NCI-H1417 (cell line): Measurements from ENCODE around the gene MIPOL1.
A peak's percentile ranks its signal among the peaks of the same experiment; 100 is the strongest.

Source experiments
- DNase-seq, 3 experiments: peaks; one replicate each; lab custom pipeline; 2025; lab: John Stamatoyannopoulos, UW

MIPOL1 gene

DNA sequence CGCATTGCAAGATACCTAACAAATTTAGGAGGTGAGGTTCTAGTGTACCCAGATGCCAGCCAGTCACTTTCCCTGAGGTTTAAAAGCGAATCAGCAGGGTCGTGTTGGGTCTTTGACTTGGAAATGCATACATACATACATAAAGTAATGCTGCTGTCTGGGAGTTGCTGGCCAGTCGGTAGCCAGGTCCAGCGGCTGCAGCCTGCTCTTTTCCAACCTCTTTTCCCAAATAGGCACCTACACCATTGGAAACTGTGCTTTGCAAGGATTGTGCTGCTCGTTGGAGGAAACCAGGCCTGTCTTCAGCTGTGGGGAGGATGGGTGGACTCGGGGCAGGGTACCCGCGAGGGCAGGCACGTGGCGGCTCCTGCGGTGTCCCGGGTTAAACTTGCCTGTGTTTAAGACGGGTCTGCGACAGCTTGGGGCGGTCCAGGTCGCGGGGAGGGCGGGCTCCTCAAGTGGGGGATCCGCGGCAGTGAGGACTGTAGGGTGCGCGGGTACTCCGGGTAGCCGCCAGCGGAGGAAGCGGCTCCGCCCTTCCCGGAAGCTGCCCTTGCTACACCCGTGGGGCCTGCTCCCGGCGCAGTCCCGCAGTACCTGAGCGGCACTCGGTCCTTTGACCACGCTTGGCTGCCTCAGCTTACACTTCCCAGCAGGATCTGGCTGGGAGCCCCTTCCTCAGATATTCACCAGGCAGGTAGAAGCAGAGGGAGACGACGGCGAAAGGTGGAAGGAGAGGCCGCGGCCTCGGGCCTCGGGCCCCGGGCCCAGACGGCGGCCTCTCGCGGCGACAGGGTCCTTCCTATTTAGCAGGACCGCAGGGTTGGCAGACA, 400.4 kb downstream of the MIPOL1 start:
- peak; percentile 61 to 87 (median 87) for DNase-seq

DNA sequence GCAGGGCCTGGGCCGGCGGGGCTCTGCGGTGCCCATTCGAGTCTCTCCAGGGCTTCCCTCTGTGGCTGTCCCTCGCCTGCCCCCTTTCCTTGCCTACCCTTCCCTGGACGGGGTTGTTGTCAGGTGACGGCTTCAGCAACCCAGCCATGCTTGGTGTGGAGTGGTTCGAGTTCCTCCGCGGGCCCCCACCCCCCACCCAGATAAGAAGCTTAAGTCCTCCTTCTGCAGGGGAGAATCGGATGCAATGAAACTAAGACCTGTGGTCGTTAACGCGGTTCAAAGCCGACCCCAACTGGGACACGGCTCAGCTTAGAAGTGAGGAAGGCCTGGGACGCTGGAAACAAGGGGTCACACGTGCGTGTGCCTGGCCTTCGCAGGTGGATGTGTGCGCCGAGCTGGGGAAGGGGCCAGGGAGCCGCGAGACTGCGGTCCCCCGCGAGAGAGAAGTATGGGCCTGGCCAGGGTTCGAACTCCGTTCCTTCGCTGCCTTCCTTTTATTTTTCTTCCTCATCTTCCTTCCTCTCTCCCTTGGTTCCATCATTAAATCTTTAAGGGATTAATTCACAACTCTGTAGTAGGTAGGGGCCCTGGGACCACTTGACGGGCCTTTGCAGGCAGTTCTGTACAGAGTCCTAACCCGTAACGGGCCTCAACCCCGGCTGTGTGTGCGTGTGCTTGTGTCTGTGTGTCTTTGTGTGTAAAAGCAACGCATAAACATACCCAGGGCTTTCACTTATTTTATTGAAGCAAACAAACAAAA, 401.2 kb downstream of the MIPOL1 start:
- peak; percentile 48 to 88 (median 87) for DNase-seq

DNA sequence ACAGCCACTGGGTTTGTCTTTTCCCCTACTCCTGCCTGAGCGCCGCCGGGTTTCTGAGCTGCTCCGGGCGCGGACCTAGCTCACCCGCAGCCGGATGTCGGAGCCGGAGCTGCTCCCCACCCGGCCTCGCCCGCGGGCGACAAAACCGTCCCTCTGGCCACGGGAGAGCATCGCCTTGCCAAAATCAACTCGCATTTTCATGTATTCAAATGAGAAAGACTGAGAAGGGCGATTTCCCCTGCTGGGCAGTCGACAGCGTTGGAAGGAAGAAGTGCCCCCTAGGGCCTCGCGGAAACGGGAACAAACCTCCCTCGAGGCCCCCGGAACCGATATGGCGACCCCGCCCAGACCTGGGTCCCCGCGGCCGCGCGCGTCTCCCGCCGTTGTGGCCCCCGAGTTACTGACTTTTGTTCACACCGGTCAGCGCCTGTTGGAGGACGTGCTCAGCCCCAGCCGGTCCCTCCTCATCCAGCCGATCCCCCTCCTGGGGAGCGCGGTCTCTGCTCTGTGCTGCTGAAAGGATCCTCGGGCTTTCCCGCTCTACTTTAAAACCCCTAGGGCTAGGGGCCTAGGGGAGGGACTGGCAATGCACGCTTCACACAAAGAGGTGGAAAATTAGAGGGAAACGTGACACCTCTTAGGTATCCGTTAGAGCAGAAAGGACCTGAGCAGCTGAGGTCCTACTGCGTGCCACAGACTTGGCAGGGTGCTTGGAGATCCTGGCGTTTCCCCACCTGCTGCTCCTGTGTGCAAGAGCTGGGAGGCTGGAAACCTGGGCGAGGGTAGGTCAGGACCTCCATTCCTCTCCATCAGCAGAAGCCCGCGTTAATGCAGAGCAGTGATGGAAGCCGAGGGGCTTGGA, 402.0 kb downstream of the MIPOL1 start:
- peak; percentile 69 to 96 (median 89) for DNase-seq

DNA sequence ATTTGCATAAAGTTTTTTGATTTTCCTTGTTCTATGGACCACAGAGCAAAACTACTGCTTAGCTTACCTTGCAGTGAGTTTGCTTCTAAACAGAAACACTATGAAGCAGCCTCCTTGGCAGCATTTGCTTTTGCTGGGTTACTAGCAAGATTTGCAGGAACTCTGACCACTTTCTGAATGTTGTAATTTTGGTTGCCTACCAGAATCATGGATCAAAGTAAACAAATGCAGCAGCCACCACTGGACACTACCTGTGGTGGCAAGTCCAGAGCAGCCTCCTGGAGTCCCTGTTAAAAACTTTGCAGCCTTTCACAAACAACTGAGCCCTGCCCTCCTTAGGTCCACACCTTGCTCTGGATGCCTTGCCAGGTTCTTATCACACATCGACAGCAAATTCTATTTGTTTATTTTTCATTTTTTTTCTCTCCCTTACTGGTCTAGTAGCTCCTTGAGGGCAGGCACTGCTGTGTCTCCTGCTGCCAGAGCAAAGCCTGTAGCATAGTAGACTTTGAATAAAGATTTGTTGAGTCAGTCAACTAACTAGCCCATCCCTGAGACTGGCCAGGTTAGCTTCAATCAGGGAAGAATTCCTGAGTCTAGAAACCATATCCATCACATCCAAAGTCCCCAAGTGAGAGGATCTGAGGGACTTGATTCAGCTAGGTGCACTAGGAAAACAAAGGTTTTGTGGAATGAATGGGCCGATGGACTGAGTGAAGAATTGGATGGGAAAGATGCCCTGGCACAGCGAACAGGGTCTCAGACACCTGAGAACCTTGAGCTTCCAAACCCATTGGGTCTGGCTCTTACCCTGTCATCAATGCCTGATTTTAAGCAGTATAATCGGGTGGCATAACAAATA, 403.4 kb downstream of the MIPOL1 start:
- no peak for DNase-seq

DNA sequence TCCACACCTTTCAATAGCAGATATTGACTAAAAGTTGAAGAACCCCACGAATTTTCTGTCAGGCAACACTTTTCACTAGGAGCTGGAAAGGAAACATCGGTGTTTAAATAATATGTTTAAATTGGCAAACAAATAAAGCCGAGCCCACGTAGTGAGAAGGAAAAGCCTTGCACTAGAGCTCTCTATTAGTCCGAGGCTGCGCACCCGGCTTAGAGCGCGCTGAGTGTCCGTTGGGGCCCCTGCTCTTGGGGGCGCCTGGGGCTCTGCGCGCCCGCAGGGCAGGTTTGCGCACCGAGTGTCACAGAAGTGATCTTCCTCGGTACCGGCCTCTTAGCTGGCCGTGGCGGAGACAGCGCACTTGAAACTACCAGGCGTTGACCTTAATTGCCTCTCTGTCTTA, 404.1 kb downstream of the MIPOL1 start:
- DNase-seq = no peak
